Ecto neural progenitor cell (in vitro differentiated cells): ENCODE data around the gene NBAS.

ENCODE experiments used
- DNase-seq: peaks from one replicate; pipeline ENCODE4 v3.0.0-alpha.2; 2018; ENCODE audit warnings: low spot score

The NBAS gene

GRCh38 chr2:15126373-15126772 lies 434.8 kb downstream of the NBAS start:
- no peak for DNase-seq

- no peak for DNase-seq
Observed at GRCh38 chr2:15122915-15123314, 438.2 kb downstream of the NBAS start.

GRCh38 chr2:15120631-15121030 lies 440.5 kb downstream of the NBAS start:
- no peak for DNase-seq

DNA sequence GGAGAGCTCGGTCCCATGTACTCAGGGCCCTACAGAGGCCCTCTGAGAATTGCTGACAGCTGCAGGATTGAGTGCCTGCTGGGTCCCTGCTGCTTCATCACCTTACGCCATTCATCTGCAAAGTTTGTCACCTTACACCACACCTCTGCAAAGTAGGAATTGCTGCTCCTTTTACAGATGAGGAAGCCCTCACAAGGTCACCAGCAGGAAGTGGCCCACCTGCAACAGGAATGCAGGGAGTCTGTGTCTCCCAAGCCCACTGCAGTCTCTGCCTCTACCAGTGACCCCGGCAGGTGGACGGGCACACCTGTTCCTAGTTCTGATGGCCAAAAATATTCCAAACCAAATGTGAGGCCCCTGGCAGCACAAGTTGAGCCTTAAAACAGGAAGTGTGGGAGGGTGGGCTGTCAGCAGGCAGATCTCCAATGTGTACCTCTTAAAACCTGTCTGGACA lies 441.4 kb downstream of the NBAS start:
- no peak for DNase-seq

DNA sequence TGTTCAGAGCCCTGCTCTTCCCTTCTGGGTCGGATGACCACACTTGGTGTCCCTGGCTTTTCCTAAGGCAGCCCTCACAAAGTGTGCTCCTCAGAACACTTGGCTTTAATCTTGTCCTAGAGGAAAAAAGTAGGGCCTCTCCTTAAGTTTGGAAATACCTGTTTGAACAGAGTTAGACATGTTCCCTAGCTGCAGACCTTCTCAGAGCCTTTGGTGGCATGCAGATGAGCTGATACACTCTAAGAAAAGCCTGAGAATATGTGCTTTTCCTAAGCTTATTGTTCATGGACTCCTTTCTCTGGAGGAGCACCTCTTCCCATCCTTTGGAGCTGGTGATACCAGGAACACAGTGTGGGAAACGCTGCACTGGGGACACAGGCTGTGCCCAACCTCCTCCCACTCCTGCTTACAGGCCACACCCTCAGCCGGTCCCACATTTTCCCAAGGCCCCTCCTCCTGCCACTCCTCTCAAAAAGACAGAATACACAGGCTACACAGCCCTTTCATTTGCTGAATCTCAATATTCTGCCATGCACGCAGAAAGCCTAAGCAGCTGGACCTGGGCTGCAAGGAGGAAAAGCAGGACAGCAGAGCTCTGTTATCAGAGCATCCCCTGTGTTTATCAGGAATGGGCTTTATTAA lies 443.6 kb downstream of the NBAS start:
- no peak for DNase-seq
